Amygdala (tissue), 56 donors: Measurements from ENCODE around the gene BCL11A.

Experiments
- DNase-seq, 56 donors: peaks; one replicate each; lab custom pipeline; 2025; lab: John Stamatoyannopoulos, UW

BCL11A gene

GRCh38 chr2:60512641-60513040 lies 40.8 kb downstream of the BCL11A start:
- DNase-seq = no peak

- DNase-seq = no peak
Observed at GRCh38 chr2:60512062-60512622, 41.3 kb downstream of the BCL11A start.

GRCh38 chr2:60510713-60511112 lies 42.7 kb downstream of the BCL11A start:
- DNase-seq = no peak

GRCh38 chr2:60509066-60509465 lies 44.4 kb downstream of the BCL11A start:
- no peak for DNase-seq

- DNase-seq = no peak
Observed at GRCh38 chr2:60508339-60508917, 45.0 kb downstream of the BCL11A start.

GRCh38 chr2:60507211-60507965 lies 46.1 kb downstream of the BCL11A start:
- DNase-seq = no peak

GRCh38 chr2:60505880-60506260 lies 47.6 kb downstream of the BCL11A start:
- no peak for DNase-seq

GRCh38 chr2:60505240-60505879 lies 48.1 kb downstream of the BCL11A start:
- no peak for DNase-seq

- DNase-seq = no peak
Observed at GRCh38 chr2:60504049-60504448, 49.4 kb downstream of the BCL11A start.

- DNase-seq = no peak
Observed at GRCh38 chr2:60502144-60502543, 51.3 kb downstream of the BCL11A start.

GRCh38 chr2:60500861-60501260 lies 52.6 kb downstream of the BCL11A start:
- no peak for DNase-seq

GRCh38 chr2:60499651-60500265 lies 53.7 kb downstream of the BCL11A start:
- no peak for DNase-seq

- DNase-seq = no peak
Observed at GRCh38 chr2:60498816-60499429, 54.5 kb downstream of the BCL11A start.

GRCh38 chr2:60498127-60498815 lies 55.2 kb downstream of the BCL11A start:
- DNase-seq = no peak

- DNase-seq = no peak
Observed at GRCh38 chr2:60497500-60497899, 56.0 kb downstream of the BCL11A start.

- DNase-seq = no peak
Observed at GRCh38 chr2:60496956-60497355, 56.5 kb downstream of the BCL11A start.

- DNase-seq = no peak
Observed at GRCh38 chr2:60496475-60496874, 57.0 kb downstream of the BCL11A start.

- no peak for DNase-seq
Observed at GRCh38 chr2:60495041-60495625, 58.3 kb downstream of the BCL11A start.

GRCh38 chr2:60493804-60494387 lies 59.6 kb downstream of the BCL11A start:
- DNase-seq = no peak
